Right cardiac atrium (tissue), 5 donors: ENCODE data around the gene P2RY2. TPM values are rescaled to one million over a fixed set of nuclear protein-coding genes. Genes with fewer than 3 reads are reported as not detected.

ENCODE experiments used
- ATAC-seq, 2 donors: fragments of 200-7000 bp; cut with Tn5 transposase; one replicate each; pipeline versions ENCODE4 v1.8.0 to v1.9.1; 2020; ENCODE audit warnings: moderate library complexity in 2 of 2, mild to moderate bottlenecking in 1 of 2
- DNase-seq, 3 donors: peaks; one replicate each; pipeline ENCODE4 v3.0.0-alpha.2; 2020
- H3K27ac ChIP-seq: one replicate; pipeline ENCODE4 v1.5.1; 2013; ENCODE audit warnings: mild to moderate bottlenecking, low read length, control low read depth, moderate library complexity
- H3K27me3 ChIP-seq: one replicate; pipeline ENCODE4 v1.6.1; 2013; ENCODE audit not compliant: control insufficient read depth, insufficient read depth
- H3K4me1 ChIP-seq: one replicate; pipeline ENCODE4 v1.6.1; 2013; ENCODE audit warnings: low read length; ENCODE audit not compliant: control insufficient read depth, insufficient read depth
- H3K4me3 ChIP-seq: one replicate; pipeline ENCODE4 v1.5.1; 2013; ENCODE audit warnings: low read length, control low read depth
- H3K9me3 ChIP-seq: one replicate; pipeline ENCODE4 v1.6.1; 2013; ENCODE audit warnings: low read length; ENCODE audit not compliant: control insufficient read depth
- WGBS: extraction: QIAGEN DNeasy Blood & Tissue Kit; methylation state at CpG from one replicate; pipeline ENCODE4 v1.1.7; 2013; 5-methylcytosine and 5-hydroxymethylcytosine counted together
- intact Hi-C, 4 donors: fragments of 100-400 bp; cut with DNase I; formaldehyde crosslinking; loops; one replicate each; pipeline versions ENCODE4 v1.11.0 to v1.14.0; 2022 to 2023
- polyA plus RNA-seq: library from polyadenylated mRNA; stranded (reverse); fragments of 200-250 nt; gene quantifications from one replicate; pipeline ENCODE4 v1.2.3, GENCODE V29; 2013
- total RNA-seq, 4 donors: library from RNA; stranded (reverse); fragmentation: NEBNext Ultra II Directional; extraction: Animal tissue kit (Norgen Biotek cat#: 25700); gene quantifications; one replicate each; pipeline ENCODE4 v1.2.1, GENCODE V29; 2021
- donor health status: healthy with polysubstance abuse.
- donor health status: DM: no; HTN: yes; CAD: no.
- donor health status: DM: no; HTN: no; CAD: no.
- donor health status: DM: no; HTN: yes; CAD: no; lungs with severe emphysema.
- donor health status: DM: yes; HTN: yes; CAD: no.

The P2RY2 gene
- total and polyA plus RNA-seq, 5 donors: 5.4 to 15.1 (median 9.1) TPM

GRCh38 chr11:73259406-73260126 lies 41.5 kb downstream of the P2RY2 start:
- H3K4me3 ChIP-seq: no peak overlapping the region
- WGBS: 93% methylated on average over 3 of the region's 3 CpGs
- peaks cover 11% of the 10 kb centered on the region for H3K4me1 ChIP-seq
- ATAC-seq: no peak
- no peak for DNase-seq
- H3K9me3 ChIP-seq: no peaks in the 10 kb centered on the region
- H3K27ac ChIP-seq: no peak overlapping the region
- H3K27me3 ChIP-seq: no peaks in the 10 kb centered on the region
- intact Hi-C loops: no loop called here

GRCh38 chr11:73260127-73260457 lies 42.0 kb downstream of the P2RY2 start:
- intact Hi-C loops: no loop called here
- ATAC-seq: no peak

GRCh38 chr11:73262851-73263495 lies 44.9 kb downstream of the P2RY2 start:
- 75% methylated on average over 5 of the region's 5 CpGs for WGBS
- intact Hi-C loops: no loop called here
- ATAC-seq: no peak

More at GRCh38 chr11:73260127-73260457, 42.0 kb downstream of the P2RY2 start:
- Histone ChIP-seq H3K4me3 (no peak overlapping the region), H3K4me1 (peaks cover 11% of the 10 kb centered on the region), H3K27me3 (no peaks in the 10 kb centered on the region), H3K9me3 (no peaks in the 10 kb centered on the region), H3K27ac (no peak overlapping the region)
- no peak for DNase-seq

GRCh38 chr11:73263640-73264039 lies 45.6 kb downstream of the P2RY2 start:
- intact Hi-C loops: no loop called here
- Histone ChIP-seq H3K27me3 (no peaks in the 10 kb centered on the region), H3K4me1 (peaks cover 3% of the 10 kb centered on the region), H3K27ac (no peak overlapping the region), H3K4me3 (no peak overlapping the region), H3K9me3 (no peaks in the 10 kb centered on the region)
- DNase-seq (no peak), ATAC-seq (no peak)
- 85% methylated on average over 2 of the region's 2 CpGs for WGBS

More at GRCh38 chr11:73262851-73263495, 44.9 kb downstream of the P2RY2 start:
- H3K9me3 ChIP-seq: no peaks in the 10 kb centered on the region
- DNase-seq: no peak
- no peaks in the 10 kb centered on the region for H3K27me3 ChIP-seq
- H3K4me3 ChIP-seq: no peak overlapping the region
- peaks cover 7% of the 10 kb centered on the region for H3K4me1 ChIP-seq
- no peak overlapping the region for H3K27ac ChIP-seq

- Histone ChIP-seq H3K27me3 (no peaks in the 10 kb centered on the region), H3K4me3 (no peak overlapping the region), H3K4me1 (peaks cover 3% of the 10 kb centered on the region), H3K9me3 (no peaks in the 10 kb centered on the region), H3K27ac (no peak overlapping the region)
- WGBS: 71% methylated on average over 4 of the region's 4 CpGs
- intact Hi-C loops: no loop called here
- DNase-seq (no peak), ATAC-seq (no peak)
Observed at GRCh38 chr11:73265278-73265810, 47.3 kb downstream of the P2RY2 start.

GRCh38 chr11:73265853-73266645 lies 48.0 kb downstream of the P2RY2 start:
- peaks cover 3% of the 10 kb centered on the region for H3K4me1 ChIP-seq
- no peak overlapping the region for H3K27ac ChIP-seq
- WGBS: 86% methylated on average over 3 of the region's 3 CpGs
- H3K4me3 ChIP-seq: no peak overlapping the region
- ATAC-seq (peak in 1 of 2 donors; percentile 8), DNase-seq (no peak)
- H3K27me3 ChIP-seq: no peaks in the 10 kb centered on the region
- intact Hi-C loops: no loop called here
- no peaks in the 10 kb centered on the region for H3K9me3 ChIP-seq

GRCh38 chr11:73266646-73267020 lies 48.6 kb downstream of the P2RY2 start:
- Histone ChIP-seq H3K4me1 (peaks cover 3% of the 10 kb centered on the region), H3K27me3 (no peaks in the 10 kb centered on the region), H3K4me3 (no peak overlapping the region), H3K9me3 (no peaks in the 10 kb centered on the region), H3K27ac (no peak overlapping the region)
- intact Hi-C loops: no loop called here
- DNase-seq: no peak
- WGBS: 60% methylated on average over 4 of the region's 4 CpGs
- peak in 1 of 2 donors; percentile 15 for ATAC-seq

- H3K9me3 ChIP-seq: no peaks in the 10 kb centered on the region
- H3K27me3 ChIP-seq: no peaks in the 10 kb centered on the region
- intact Hi-C loops: no loop called here
- DNase-seq: no peak
- peaks cover 3% of the 10 kb centered on the region for H3K4me1 ChIP-seq
- ATAC-seq: no peak
- WGBS: 80% methylated on average over 3 of the region's 3 CpGs
- no peak overlapping the region for H3K4me3 ChIP-seq
- no peak overlapping the region for H3K27ac ChIP-seq
Observed at GRCh38 chr11:73267122-73267846, 49.2 kb downstream of the P2RY2 start.

GRCh38 chr11:73267906-73268540 lies 49.9 kb downstream of the P2RY2 start:
- H3K27ac ChIP-seq: no peak overlapping the region
- intact Hi-C loops: no loop called here
- H3K27me3 ChIP-seq: no peaks in the 10 kb centered on the region
- WGBS: 93% methylated on average over 8 of the region's 8 CpGs
- no peak overlapping the region for H3K4me3 ChIP-seq
- H3K9me3 ChIP-seq: no peaks in the 10 kb centered on the region
- peaks cover 3% of the 10 kb centered on the region for H3K4me1 ChIP-seq
- ATAC-seq (no peak), DNase-seq (no peak)

- H3K27me3 ChIP-seq: no peaks in the 10 kb centered on the region
- H3K9me3 ChIP-seq: no peaks in the 10 kb centered on the region
- intact Hi-C loops: no loop called here
- ATAC-seq: peak in 1 of 2 donors; percentile 30
- DNase-seq: no peak
- H3K27ac ChIP-seq: no peak overlapping the region
- H3K4me3 ChIP-seq: no peak overlapping the region
- WGBS: 86% methylated on average over 8 of the region's 8 CpGs
- H3K4me1 ChIP-seq: peaks cover 3% of the 10 kb centered on the region
Observed at GRCh38 chr11:73268671-73269271, 50.7 kb downstream of the P2RY2 start.
